A172 (cell line): ENCODE measurements around the gene TXNDC11. TPM values are rescaled to one million over a fixed set of nuclear protein-coding genes. Genes with fewer than 3 reads are reported as not detected.
"Not testable (repeated sequence)": the region's sequence is repeated elsewhere in the genome, so short reads cannot be mapped to it uniquely, and the experiment has no call there.

Source experiments
- DNase-seq: peaks from one replicate; pipeline ENCODE4 v3.0.0-alpha.2; 2015; ENCODE audit warnings: low spot score
- total RNA-seq: library from RNA; depleted of rRNA; stranded (reverse); fragments of >200 nt; shearing (Covaris generic); gene quantifications from 2 replicates; pipeline ENCODE4 v1.2.3, GENCODE V29; 2014; rRNA removed

Gene TXNDC11
- total RNA-seq, result 33.8 and 35.9 TPM in 2 replicates

- peak; percentile 93 for DNase-seq
Observed at GRCh38 chr16:11742536-11743307, at the start of gene TXNDC11. TXNDC11 (minus strand) TSS chr16:11742857; CDS start chr16:11742730, 127 bp downstream.

- DNase-seq, result no peak
Observed at GRCh38 chr16:11791144-11791828, 48.6 kb upstream of the TXNDC11 start.

- DNase-seq, result no peak
Observed at GRCh38 chr16:11788914-11789313, 46.3 kb upstream of the TXNDC11 start.

GRCh38 chr16:11784980-11785599 is 42.4 kb upstream of the TXNDC11 start:
- not testable (repeated sequence) for DNase-seq

GRCh38 chr16:11784381-11784780 is 41.7 kb upstream of the TXNDC11 start:
- DNase-seq, result not testable (repeated sequence)

GRCh38 chr16:11784038-11784369 is 41.3 kb upstream of the TXNDC11 start:
- DNase-seq, result no peak

GRCh38 chr16:11783319-11784037 is 40.8 kb upstream of the TXNDC11 start:
- DNase-seq, result peak; percentile 64

GRCh38 chr16:11781773-11782172 is 39.1 kb upstream of the TXNDC11 start:
- DNase-seq, result no peak

GRCh38 chr16:11780991-11781680 is 38.5 kb upstream of the TXNDC11 start:
- no peak for DNase-seq

- DNase-seq, result no peak
Observed at GRCh38 chr16:11779074-11779473, 36.4 kb upstream of the TXNDC11 start.

GRCh38 chr16:11774065-11774626 is 31.5 kb upstream of the TXNDC11 start:
- DNase-seq, result no peak

GRCh38 chr16:11768849-11769248 is 26.2 kb upstream of the TXNDC11 start:
- DNase-seq, result no peak

GRCh38 chr16:11762431-11762830 is 19.8 kb upstream of the TXNDC11 start:
- DNase-seq, result no peak

- DNase-seq, result no peak
Observed at GRCh38 chr16:11759997-11760396, 17.3 kb upstream of the TXNDC11 start.

- no peak for DNase-seq
Observed at GRCh38 chr16:11759163-11759834, 16.6 kb upstream of the TXNDC11 start.

GRCh38 chr16:11757671-11758545 is 15.3 kb upstream of the TXNDC11 start:
- DNase-seq, result peak; percentile 82

GRCh38 chr16:11756248-11756647 is 13.6 kb upstream of the TXNDC11 start:
- no peak for DNase-seq

- peak; percentile 11 for DNase-seq
Observed at GRCh38 chr16:11755022-11755760, 12.5 kb upstream of the TXNDC11 start.

GRCh38 chr16:11752856-11753255 is 10.2 kb upstream of the TXNDC11 start:
- DNase-seq, result no peak
